ENCODE results near the gene TEX12.

The TEX12 gene

DNA sequence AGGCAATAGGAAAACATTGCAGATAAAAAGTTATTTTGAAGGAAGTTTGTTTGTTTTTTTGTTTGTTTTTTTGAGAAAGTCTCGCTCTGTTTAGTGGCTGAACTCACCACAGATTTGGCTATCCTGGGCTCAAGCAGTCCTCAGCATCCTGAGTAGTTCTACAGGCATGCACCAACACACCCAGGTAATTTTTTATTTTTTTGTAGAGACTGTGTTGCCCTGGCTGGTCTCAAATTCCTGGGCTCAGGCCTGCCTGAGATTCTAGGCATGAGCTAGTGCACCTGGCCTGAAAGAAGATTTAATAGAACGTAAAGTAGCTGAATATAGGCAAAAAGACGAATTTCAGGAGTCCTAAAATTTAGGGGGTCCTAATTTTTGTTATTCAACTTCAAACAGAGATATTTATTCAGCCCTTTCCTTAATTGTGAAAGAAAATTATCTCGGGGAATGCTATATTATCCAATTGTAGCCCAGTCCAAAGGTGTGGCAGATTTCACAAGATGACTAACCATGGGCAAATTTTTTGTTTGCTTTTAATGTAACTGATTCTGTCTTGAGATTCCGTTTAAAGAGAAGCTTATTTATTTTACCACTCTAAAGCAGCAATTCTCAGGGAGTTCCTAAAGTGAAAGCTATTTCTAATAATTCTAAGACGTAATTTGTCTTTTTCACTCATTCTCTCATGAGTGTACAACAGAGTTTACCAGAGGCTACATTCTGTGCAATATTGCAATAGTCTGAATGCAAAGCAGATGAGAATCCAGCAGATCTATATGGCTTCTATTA is 4.2 kb upstream of the TEX12 start:
- H3K4me3 ChIP-seq (ENCODE audit: low read depth, low read length), result no peak overlapping the region
- CTCF ChIA-PET, result interaction anchor here (1.0 to 2.2 kb wide), 4 partner anchors 9 to 49 kb away, joined by 3 to 13 read pairs (median 4); partner anchors contain the start of gene BCO2
- POLR2A ChIA-PET, result no interaction called here
- peak; percentile 17 for DNase-seq (ENCODE audit: low read depth, low spot score)
- TF ChIP-seq, protein P1, sequence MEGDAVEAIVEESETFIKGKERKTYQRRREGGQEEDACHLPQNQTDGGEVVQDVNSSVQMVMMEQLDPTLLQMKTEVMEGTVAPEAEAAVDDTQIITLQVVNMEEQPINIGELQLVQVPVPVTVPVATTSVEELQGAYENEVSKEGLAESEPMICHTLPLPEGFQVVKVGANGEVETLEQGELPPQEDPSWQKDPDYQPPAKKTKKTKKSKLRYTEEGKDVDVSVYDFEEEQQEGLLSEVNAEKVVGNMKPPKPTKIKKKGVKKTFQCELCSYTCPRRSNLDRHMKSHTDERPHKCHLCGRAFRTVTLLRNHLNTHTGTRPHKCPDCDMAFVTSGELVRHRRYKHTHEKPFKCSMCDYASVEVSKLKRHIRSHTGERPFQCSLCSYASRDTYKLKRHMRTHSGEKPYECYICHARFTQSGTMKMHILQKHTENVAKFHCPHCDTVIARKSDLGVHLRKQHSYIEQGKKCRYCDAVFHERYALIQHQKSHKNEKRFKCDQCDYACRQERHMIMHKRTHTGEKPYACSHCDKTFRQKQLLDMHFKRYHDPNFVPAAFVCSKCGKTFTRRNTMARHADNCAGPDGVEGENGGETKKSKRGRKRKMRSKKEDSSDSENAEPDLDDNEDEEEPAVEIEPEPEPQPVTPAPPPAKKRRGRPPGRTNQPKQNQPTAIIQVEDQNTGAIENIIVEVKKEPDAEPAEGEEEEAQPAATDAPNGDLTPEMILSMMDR (IDR thresholded peaks at IDR 0.05; ENCODE audit: insufficient read depth, low read length, missing control alignments), result no peak

DNA sequence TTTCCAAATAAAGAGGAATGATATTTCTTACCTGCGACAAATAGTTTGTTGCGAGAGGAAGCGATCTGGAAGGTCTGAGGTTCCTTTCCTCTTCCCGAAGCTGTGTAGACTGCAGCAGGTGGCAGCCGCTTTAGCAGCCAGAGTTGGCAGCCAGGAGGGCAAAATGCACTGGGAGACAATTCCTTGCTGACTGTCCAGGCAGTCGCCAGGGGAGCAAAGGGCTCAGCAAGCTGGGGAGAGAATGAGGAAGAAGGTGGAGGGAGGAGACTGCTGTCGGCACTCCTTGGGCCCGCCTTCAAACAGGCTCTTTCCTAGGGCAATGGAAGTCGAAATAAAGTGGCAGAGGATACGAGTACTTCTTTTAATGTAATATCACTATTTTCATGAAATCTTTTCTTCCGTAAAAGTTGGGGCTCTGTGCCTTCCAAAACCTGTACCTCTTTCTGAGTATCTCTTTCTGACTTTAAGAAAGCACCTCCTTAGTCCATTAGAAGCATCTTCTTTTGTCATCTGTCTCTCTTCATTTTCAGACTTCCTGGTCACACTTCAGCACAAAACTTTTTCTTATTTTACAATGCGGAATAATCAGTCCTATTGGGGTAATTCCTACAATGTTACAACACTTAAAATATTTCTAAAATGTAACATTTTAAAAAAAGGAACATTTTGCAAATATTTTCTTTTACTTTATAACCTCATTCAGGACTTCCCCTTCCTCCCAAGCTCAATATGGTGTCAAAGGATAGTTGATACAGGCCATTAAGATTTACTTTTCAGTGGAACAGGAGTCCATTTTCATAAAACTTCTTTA is 3.1 kb upstream of the TEX12 start, which contains the start of gene IL18:
Gene IL18, minus strand, starts transcription at position 220 of the 811 bp plus-strand sequence. CDS start 9,041 bp downstream, outside the sequence.
- H3K4me3 ChIP-seq (ENCODE audit: low read depth, low read length), result no peak within 1 kb of the TSS
- ChIA-PET CTCF (interaction anchor here (1.4 to 2.2 kb wide), 3 partner anchors 8 to 50 kb away, joined by 3 to 13 read pairs (median 5); partner anchors contain the start of gene BCO2), POLR2A (no interaction called here)
- DNase-seq (ENCODE audit: low read depth, low spot score), result no peak
- TF ChIP-seq, protein P1 (IDR thresholded peaks at IDR 0.05; ENCODE audit: insufficient read depth, low read length, missing control alignments), result no peak

DNA sequence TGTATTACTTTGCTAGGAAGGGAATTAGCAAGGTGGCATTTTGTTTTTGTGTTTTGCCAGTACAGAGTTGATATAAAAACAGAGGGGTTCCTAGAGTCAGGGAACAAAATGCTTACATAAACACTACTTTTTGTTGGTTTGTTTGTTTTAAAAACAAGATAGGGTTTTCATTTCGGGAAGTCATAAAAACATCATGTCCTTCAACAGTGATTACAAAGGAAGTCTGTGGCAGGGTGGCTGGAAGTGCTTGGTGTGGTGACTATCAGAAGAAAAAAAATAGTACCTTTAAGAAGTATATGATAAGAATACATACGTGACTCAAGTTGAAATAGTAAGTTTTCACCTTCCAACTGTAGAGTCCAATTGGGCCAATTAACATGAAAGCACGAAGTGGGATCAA is 2.1 kb upstream of the TEX12 start:
- TF ChIP-seq, protein P1 (IDR thresholded peaks at IDR 0.05; ENCODE audit: insufficient read depth, low read length, missing control alignments), result no peak
- DNase-seq (ENCODE audit: low read depth, low spot score), result no peak
- no peak overlapping the region for H3K4me3 ChIP-seq (ENCODE audit: low read depth, low read length)
- POLR2A ChIA-PET, result no interaction called here
- CTCF ChIA-PET, result interaction anchor here (0.7 to 2.2 kb wide), 2 partner anchors 11 to 51 kb away, joined by 3 to 13 read pairs; partner anchors contain the start of gene BCO2

DNA sequence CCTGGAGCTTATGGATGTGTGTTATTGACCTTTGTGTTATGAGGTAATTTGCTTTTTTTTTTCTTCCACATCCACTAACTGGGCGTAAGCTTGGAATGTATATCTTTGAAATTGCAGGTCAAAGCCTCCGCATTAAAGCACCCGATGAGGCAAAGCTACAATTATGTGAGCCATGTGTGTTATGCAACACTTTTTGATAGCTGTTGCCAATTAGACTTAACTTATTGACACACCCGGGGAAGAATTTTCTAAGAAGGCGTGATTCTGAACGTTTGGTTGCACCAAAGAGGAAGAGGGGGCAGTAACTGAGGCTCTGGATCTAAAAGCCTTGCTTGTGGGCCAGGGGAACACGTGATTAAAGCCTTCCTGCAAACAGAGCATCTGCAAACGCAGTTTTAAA is 610 bp upstream of the TEX12 start:
- DNase-seq (ENCODE audit: low read depth, low spot score), result no peak
- TF ChIP-seq, protein P1 (IDR thresholded peaks at IDR 0.05; ENCODE audit: insufficient read depth, low read length, missing control alignments), result no peak
- H3K4me3 ChIP-seq (ENCODE audit: low read depth, low read length), result no peak overlapping the region
- POLR2A ChIA-PET, result no interaction called here
- CTCF ChIA-PET, result interaction anchor here (1.7 kb wide), 3 partner anchors 9 to 114 kb away, joined by 3 to 7 read pairs (median 5); partner anchors contain the start of gene BCO2

DNA sequence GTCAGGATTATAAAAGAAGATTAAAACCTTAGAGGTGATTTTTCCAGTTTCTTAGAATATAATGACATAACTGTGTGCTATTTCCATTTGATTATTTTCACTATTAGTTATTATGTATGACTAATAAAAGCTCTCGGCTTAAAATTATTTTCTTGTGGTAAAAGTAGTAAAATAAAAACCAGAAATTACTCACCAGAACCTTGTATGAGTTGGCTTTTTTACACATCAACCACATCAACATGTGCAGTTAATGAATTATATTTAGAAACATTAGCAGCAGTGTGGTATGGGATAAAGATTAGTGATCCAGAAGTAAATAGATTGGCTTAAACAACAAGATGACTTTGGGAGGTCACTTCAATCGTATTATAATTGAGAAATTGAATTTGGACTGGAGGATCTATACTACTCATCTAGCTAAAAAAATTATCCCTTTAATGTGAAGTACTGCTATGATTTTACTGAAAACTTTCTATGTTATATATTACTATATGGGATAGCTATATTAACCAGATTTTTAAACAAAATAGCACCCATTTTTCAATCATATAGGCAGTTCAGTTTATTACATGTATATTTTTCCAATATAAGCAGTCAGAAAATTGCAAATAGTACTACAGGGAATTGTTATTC is 5.3 kb downstream of the TEX12 start:
- TF ChIP-seq, protein P1 (IDR thresholded peaks at IDR 0.05; ENCODE audit: insufficient read depth, low read length, missing control alignments), result no peak
- ChIA-PET CTCF (interaction anchor here (0.9 to 3.4 kb wide), 2 partner anchors 9 to 59 kb away, joined by 3 to 34 read pairs; partner anchors contain the start of gene IL18), POLR2A (interaction anchor here (1.0 kb wide), 1 partner anchor 15 kb away, joined by 3 read pairs; no protein-coding TSS in a partner anchor)
- no peak for DNase-seq (ENCODE audit: low read depth, low spot score)
- H3K4me3 ChIP-seq (ENCODE audit: low read depth, low read length), result no peak overlapping the region

Data from AG04449 (cell line).